ENCODE results near the gene SNTB2. TPM values are rescaled to one million over a fixed set of nuclear protein-coding genes. Genes with fewer than 3 reads are reported as not detected.
"Not testable (repeated sequence)": the region's sequence is repeated elsewhere in the genome, so short reads cannot be mapped to it uniquely, and the experiment has no call there.

Gene SNTB2
- total RNA-seq, 1 donor from 2014 or later, result 5.8 TPM

- no peak for TF ChIP-seq CTCF (conservative IDR thresholded peaks at IDR 0.05; ENCODE audit: low read depth, low read length)
- no peak overlapping the region for H3K4me3 ChIP-seq (ENCODE audit: low read depth, low read length)
- no peak for DNase-seq (ENCODE audit: low read depth)
Measured at GRCh38 chr16:69276148-69277115, 89.5 kb downstream of the SNTB2 start.

- no peak overlapping the region for H3K4me3 ChIP-seq (ENCODE audit: low read depth, low read length)
- no peak for DNase-seq (ENCODE audit: low read depth)
- TF ChIP-seq CTCF (conservative IDR thresholded peaks at IDR 0.05; ENCODE audit: low read depth, low read length), result no peak
Measured at GRCh38 chr16:69277413-69277812, 90.4 kb downstream of the SNTB2 start.

- no peak for TF ChIP-seq CTCF (conservative IDR thresholded peaks at IDR 0.05; ENCODE audit: low read depth, low read length)
- no peak overlapping the region for H3K4me3 ChIP-seq (ENCODE audit: low read depth, low read length)
- DNase-seq (ENCODE audit: low read depth), result no peak
Measured at GRCh38 chr16:69283851-69284250, 96.9 kb downstream of the SNTB2 start.

GRCh38 chr16:69285240-69285639, 98.3 kb downstream of the SNTB2 start:
- no peak overlapping the region for H3K4me3 ChIP-seq (ENCODE audit: low read depth, low read length)
- DNase-seq (ENCODE audit: low read depth), result no peak
- TF ChIP-seq CTCF (conservative IDR thresholded peaks at IDR 0.05; ENCODE audit: low read depth, low read length), result no peak

- H3K4me3 ChIP-seq (ENCODE audit: low read depth, low read length), result no peak overlapping the region
- no peak for DNase-seq (ENCODE audit: low read depth)
- TF ChIP-seq CTCF (conservative IDR thresholded peaks at IDR 0.05; ENCODE audit: low read depth, low read length), result peak; percentile 60
Measured at GRCh38 chr16:69286941-69287713, 100.2 kb downstream of the SNTB2 start.

GRCh38 chr16:69291657-69292056, 104.7 kb downstream of the SNTB2 start:
- not testable (repeated sequence) for DNase-seq (ENCODE audit: low read depth); H3K4me3 ChIP-seq (ENCODE audit: low read depth, low read length)

- no peak for DNase-seq (ENCODE audit: low read depth)
- no peak for TF ChIP-seq CTCF (conservative IDR thresholded peaks at IDR 0.05; ENCODE audit: low read depth, low read length)
- H3K4me3 ChIP-seq (ENCODE audit: low read depth, low read length), result no peak overlapping the region
Measured at GRCh38 chr16:69293401-69293800, 106.4 kb downstream of the SNTB2 start.
